Measurements from ENCODE around the gene BDKRB2. TPM values are rescaled to one million over a fixed set of nuclear protein-coding genes. Genes with fewer than 3 reads are reported as not detected.

The BDKRB2 gene
- total RNA-seq, 1 experiment from 2014 or later = 0.15 TPM

DNA sequence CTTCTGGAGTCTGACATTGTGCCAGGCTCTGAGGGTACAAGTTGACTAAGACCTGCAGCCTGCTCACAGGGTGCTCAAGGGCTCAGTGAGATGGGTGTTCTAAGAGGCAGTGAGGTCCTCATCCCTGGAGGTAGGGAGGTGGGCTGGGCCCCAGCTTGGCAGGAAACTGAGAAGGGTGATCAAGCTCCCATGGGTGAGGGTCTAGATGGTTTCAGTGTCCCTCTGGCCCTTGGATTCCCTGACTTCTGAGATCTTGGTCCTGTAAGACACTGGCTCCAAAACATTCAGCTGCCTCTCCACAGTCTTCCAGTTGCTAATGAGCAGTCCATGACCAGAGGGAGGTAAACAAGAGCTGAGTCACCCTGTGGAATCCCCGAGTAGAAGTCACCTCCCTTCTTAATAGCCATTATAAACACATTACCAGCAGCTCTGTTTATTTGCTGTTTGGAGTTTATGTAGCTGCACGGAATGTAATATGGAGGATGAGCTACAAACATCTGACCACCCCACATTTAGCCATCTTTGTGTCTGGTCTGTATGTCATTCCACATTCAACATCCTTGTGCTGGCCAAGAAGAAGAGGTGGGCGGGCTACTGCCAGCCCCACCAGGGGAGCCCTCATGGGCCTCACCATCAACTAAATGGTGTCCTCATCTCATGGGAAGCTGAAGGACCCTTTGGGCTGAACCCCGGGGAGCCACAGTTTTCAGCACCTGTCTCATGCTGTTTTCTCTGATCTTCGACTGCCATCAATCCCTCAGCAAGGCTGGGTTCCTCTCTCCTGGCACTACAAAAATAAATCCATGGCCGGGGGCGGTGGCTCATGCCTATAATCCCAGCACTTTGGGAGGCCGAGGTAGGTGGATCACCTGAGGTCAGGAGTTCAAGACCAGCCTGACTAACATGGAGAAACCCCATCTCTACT lies 37.2 kb upstream of the BDKRB2 start:
- WGBS (ENCODE audit: extremely low coverage, insufficient read length, low lambda C conversion rate) = no CpG with 5 or more reads among the region's 8 CpGs
- TF ChIP-seq, protein P1, sequence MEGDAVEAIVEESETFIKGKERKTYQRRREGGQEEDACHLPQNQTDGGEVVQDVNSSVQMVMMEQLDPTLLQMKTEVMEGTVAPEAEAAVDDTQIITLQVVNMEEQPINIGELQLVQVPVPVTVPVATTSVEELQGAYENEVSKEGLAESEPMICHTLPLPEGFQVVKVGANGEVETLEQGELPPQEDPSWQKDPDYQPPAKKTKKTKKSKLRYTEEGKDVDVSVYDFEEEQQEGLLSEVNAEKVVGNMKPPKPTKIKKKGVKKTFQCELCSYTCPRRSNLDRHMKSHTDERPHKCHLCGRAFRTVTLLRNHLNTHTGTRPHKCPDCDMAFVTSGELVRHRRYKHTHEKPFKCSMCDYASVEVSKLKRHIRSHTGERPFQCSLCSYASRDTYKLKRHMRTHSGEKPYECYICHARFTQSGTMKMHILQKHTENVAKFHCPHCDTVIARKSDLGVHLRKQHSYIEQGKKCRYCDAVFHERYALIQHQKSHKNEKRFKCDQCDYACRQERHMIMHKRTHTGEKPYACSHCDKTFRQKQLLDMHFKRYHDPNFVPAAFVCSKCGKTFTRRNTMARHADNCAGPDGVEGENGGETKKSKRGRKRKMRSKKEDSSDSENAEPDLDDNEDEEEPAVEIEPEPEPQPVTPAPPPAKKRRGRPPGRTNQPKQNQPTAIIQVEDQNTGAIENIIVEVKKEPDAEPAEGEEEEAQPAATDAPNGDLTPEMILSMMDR (conservative IDR thresholded peaks at IDR 0.05) = no peak
- H3K4me1 Mint-ChIP-seq = peaks cover 0 to 3% of the 10 kb centered on the region in 2 experiments; a peak in 1 of 4 replicates
- Histone ChIP-seq H4K8ac (replicated peaks; ENCODE audit: insufficient read length, low read depth, low read length) (no peak overlapping the region), H4K5ac (ENCODE audit: insufficient read length, low read depth, low read length) (no peak overlapping the region), H3K23ac (ENCODE audit: insufficient read length, low read depth, low read length) (no peak overlapping the region), H3K9me3 (ENCODE audit: control insufficient read depth, low read depth, low read length) (no peaks in the 10 kb centered on the region), H3K4me2 (ENCODE audit: insufficient read depth, insufficient read length, low read length) (no peak overlapping the region), H3K27me3 (ENCODE audit: insufficient read depth, low read length) (no peaks in the 10 kb centered on the region; the same call in 1 of the 2 replicates), H2AFZ (ENCODE audit: low read length) (no peak overlapping the region), H4K91ac (ENCODE audit: insufficient read length, low read depth, low read length) (no peak overlapping the region), H2AK5ac (ENCODE audit: insufficient read length, low read length) (no peak overlapping the region), H3K56ac (ENCODE audit: insufficient read length, low read depth, low read length) (no peak overlapping the region), H3K79me2 (ENCODE audit: insufficient read depth, low read length) (no peaks in the 10 kb centered on the region), H2BK20ac (ENCODE audit: low read depth, low read length, poor library complexity, severe bottlenecking) (no peak overlapping the region), H3K9ac (ENCODE audit: extremely low read depth, insufficient read length, low read length) (no peak overlapping the region), H2BK15ac (ENCODE audit: low read depth, low read length) (no peak overlapping the region), H3K4ac (ENCODE audit: low read depth, low read length) (no peak overlapping the region), H3K14ac (ENCODE audit: insufficient read depth, low read length) (no peak overlapping the region; the same call in none of the 2 replicates), H3K27ac (ENCODE audit: insufficient read length, low read depth, low read length) (no peak overlapping the region), H2BK120ac (ENCODE audit: low read depth, low read length, poor library complexity, severe bottlenecking) (no peak overlapping the region), H3K4me1 (ENCODE audit: insufficient read depth, low read length) (no peaks in the 10 kb centered on the region), H3K18ac (ENCODE audit: insufficient read length, low read depth, low read length) (no peak overlapping the region), H3K79me1 (ENCODE audit: insufficient read depth, low read depth, low read length, poor library complexity, severe bottlenecking) (no peaks in the 10 kb centered on the region), H2BK5ac (ENCODE audit: insufficient read length, low read length) (no peak overlapping the region), H2BK12ac (ENCODE audit: insufficient read length, low read depth, low read length) (no peak overlapping the region), H3T11ph (ENCODE audit: low read length) (no peak overlapping the region), H4K20me1 (ENCODE audit: control insufficient read depth, insufficient read depth, insufficient read length) (no peaks in the 10 kb centered on the region), H3K23me2 (ENCODE audit: insufficient read length, low read depth, low read length, poor library complexity, severe bottlenecking) (no peaks in the 10 kb centered on the region)
- H3K27me3 Mint-ChIP-seq (ENCODE audit: low read depth) = peaks cover 8% of the 10 kb centered on the region
- H3K27ac Mint-ChIP-seq = no peak overlapping the region
- H3K9me3 Mint-ChIP-seq = no peaks in the 10 kb centered on the region
- peak; percentile 14 for DNase-seq
- no peaks in the 10 kb centered on the region for H3K36me3 Mint-ChIP-seq (ENCODE audit: insufficient read depth in 1 of 3, low read depth in 3 of 3)
- no peak overlapping the region for H3K4me3 Mint-ChIP-seq
